Cardiac muscle cell (in vitro differentiated cells and primary cell): ENCODE results near the gene PRPF40A. TPM values are rescaled to one million over a fixed set of nuclear protein-coding genes. Genes with fewer than 3 reads are reported as not detected.

ENCODE experiments used
- DNase-seq, 2 donors: peaks; one replicate each; pipeline versions ENCODE4 v3.0.0 to v3.0.0-alpha.2; 2010 to 2017; ENCODE audit warnings: low read depth in 1 of 2, low spot score in 1 of 2
- H3K27ac ChIP-seq: fragments of 200-600 bp; sonication (generic); 2 replicates; pipeline ENCODE4 v1.5.1; 2016
- H3K27me3 ChIP-seq: fragments of 200-600 bp; sonication (generic); 2 replicates; pipeline ENCODE4 v1.6.0; 2016; ENCODE audit warnings: control low read depth
- H3K36me3 ChIP-seq: fragments of 200-600 bp; sonication (generic); 2 replicates; pipeline ENCODE4 v1.5.1; 2016; ENCODE audit warnings: control low read depth
- H3K4me1 ChIP-seq: fragments of 200-600 bp; sonication (generic); 2 replicates; pipeline ENCODE4 v1.8.1; 2017; ENCODE audit warnings: low read depth, mild to moderate bottlenecking, mixed run types
- H3K4me3 ChIP-seq: fragments of 200-600 bp; sonication (generic); 2 replicates; pipeline ENCODE4 v1.5.1; 2016; ENCODE audit warnings: mild to moderate bottlenecking
- H3K9me3 ChIP-seq: fragments of 200-600 bp; sonication (generic); 2 replicates; pipeline ENCODE4 v1.5.1; 2017; ENCODE audit warnings: low read depth, mild to moderate bottlenecking, control low read depth
- polyA plus RNA-seq: library from polyadenylated mRNA; unstranded; fragments of >200 nt; fragmentation: Nextera tagmentation; extraction: Ambion mirVana; gene quantifications from 2 replicates; pipeline ENCODE4 v1.2.1, GENCODE V29; 2016
- total RNA-seq: library from RNA; depleted of rRNA; stranded (reverse); fragments of >200 nt; gene quantifications from 2 replicates; pipeline ENCODE4 v1.2.3, GENCODE V29; 2016
- TF ChIP-seq, protein P1 (sequence below): IDR thresholded peaks from 2 replicates; pipeline ENCODE4 v1.5.1; 2012; ENCODE audit warnings: low read depth, mild to moderate bottlenecking, low read length

PRPF40A gene
- total and polyA plus RNA-seq, 2 experiments from 2014 or later, result 91.5 to 107 TPM

DNA sequence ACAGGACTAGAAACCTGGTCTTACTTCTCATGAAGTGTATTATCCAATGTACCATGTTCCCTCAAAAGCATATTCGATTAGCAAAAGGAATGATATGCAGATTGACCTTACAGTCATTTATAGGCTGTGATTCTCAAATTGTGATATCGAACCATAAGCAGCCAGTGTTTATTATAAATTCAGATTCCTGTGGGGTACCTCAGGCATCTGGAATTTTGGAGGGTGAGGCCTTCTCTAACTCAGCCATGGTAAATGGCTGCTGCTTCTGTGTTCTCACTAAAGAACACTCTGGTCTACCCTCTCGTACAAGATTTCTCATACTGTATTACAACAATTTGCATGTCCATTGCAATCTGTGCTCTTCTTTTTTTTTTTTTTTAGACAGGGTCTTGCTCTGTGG lies 84.5 kb downstream of the PRPF40A start:
- H3K36me3 ChIP-seq, result peaks cover 14% of the 10 kb centered on the region
- no peaks in the 10 kb centered on the region for H3K27me3 ChIP-seq
- no peaks in the 10 kb centered on the region for H3K9me3 ChIP-seq
- H3K27ac ChIP-seq, result no peak overlapping the region
- no peak for DNase-seq
- H3K4me1 ChIP-seq, result no peaks in the 10 kb centered on the region
- no peak overlapping the region for H3K4me3 ChIP-seq
- TF ChIP-seq, protein P1, sequence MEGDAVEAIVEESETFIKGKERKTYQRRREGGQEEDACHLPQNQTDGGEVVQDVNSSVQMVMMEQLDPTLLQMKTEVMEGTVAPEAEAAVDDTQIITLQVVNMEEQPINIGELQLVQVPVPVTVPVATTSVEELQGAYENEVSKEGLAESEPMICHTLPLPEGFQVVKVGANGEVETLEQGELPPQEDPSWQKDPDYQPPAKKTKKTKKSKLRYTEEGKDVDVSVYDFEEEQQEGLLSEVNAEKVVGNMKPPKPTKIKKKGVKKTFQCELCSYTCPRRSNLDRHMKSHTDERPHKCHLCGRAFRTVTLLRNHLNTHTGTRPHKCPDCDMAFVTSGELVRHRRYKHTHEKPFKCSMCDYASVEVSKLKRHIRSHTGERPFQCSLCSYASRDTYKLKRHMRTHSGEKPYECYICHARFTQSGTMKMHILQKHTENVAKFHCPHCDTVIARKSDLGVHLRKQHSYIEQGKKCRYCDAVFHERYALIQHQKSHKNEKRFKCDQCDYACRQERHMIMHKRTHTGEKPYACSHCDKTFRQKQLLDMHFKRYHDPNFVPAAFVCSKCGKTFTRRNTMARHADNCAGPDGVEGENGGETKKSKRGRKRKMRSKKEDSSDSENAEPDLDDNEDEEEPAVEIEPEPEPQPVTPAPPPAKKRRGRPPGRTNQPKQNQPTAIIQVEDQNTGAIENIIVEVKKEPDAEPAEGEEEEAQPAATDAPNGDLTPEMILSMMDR, result no peak

GRCh38 chr2:152630466-152630865 lies 86.8 kb downstream of the PRPF40A start:
- no peak overlapping the region for H3K4me3 ChIP-seq
- no peaks in the 10 kb centered on the region for H3K4me1 ChIP-seq
- no peak overlapping the region for H3K27ac ChIP-seq
- TF ChIP-seq, protein P1, result no peak
- peaks cover 13% of the 10 kb centered on the region for H3K36me3 ChIP-seq
- H3K9me3 ChIP-seq, result no peaks in the 10 kb centered on the region
- DNase-seq, result no peak
- H3K27me3 ChIP-seq, result no peaks in the 10 kb centered on the region

DNA sequence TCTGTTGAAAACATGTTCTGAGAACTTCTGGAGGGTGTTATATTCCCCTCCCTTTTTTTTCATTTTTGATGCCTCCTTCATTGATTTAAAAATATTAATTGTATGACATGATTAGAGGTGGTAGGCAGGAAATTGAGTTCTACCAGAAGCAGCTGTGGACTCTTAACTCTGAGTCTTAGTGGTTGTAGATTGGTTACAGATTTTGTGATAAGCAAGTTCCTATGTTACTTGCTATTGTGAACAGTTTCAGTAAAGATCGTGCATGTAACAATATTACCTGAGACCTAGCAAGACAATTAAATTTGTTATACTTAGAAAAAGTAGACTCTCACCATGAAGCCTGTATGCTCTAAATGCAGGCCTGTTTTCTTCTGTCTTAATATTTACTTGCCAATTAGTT lies 88.1 kb downstream of the PRPF40A start:
- Histone ChIP-seq H3K36me3 (peaks cover 13% of the 10 kb centered on the region), H3K4me1 (no peaks in the 10 kb centered on the region), H3K27ac (no peak overlapping the region), H3K9me3 (no peaks in the 10 kb centered on the region), H3K4me3 (no peak overlapping the region), H3K27me3 (no peaks in the 10 kb centered on the region)
- DNase-seq, result no peak
- TF ChIP-seq, protein P1, result no peak

- peaks cover 11% of the 10 kb centered on the region for H3K36me3 ChIP-seq
- no peaks in the 10 kb centered on the region for H3K4me1 ChIP-seq
- no peak overlapping the region for H3K27ac ChIP-seq
- DNase-seq, result peak; percentile 28 to 68
- H3K27me3 ChIP-seq, result no peaks in the 10 kb centered on the region
- no peak overlapping the region for H3K4me3 ChIP-seq
- TF ChIP-seq, protein P1, result peak; percentile 71
- no peaks in the 10 kb centered on the region for H3K9me3 ChIP-seq
Measured at GRCh38 chr2:152627351-152627957, 89.8 kb downstream of the PRPF40A start.

DNA sequence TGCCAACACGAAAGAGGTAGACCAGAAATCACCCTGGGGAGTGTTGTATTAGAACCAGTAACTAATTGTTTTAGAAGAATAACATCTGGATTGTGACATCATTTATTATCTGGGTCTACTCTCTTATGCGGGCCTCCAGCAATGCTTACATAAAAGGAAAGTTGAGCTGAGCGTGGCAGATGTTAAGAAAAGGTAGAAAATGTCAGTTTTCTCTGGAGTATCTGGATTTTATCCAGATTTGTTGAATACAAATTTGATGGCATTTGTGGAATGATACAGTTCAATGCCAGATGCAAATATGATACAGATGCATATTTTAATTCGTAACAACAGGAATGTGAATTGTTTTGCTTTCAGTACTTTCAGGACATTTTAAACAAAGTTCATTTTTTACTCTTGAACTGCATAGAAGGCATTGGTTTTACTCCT lies 90.3 kb downstream of the PRPF40A start:
- Histone ChIP-seq H3K27me3 (no peaks in the 10 kb centered on the region), H3K4me3 (no peak overlapping the region), H3K9me3 (no peaks in the 10 kb centered on the region), H3K4me1 (no peaks in the 10 kb centered on the region), H3K36me3 (peaks cover 6% of the 10 kb centered on the region), H3K27ac (no peak overlapping the region)
- TF ChIP-seq, protein P1, result no peak
- DNase-seq, result peak in 1 of 2 donors; percentile 28

- no peak for DNase-seq
- Histone ChIP-seq H3K9me3 (no peaks in the 10 kb centered on the region), H3K4me3 (no peak overlapping the region), H3K27me3 (no peaks in the 10 kb centered on the region), H3K36me3 (peaks cover 3% of the 10 kb centered on the region), H3K27ac (no peak overlapping the region), H3K4me1 (no peaks in the 10 kb centered on the region)
- TF ChIP-seq, protein P1, result no peak
Measured at GRCh38 chr2:152624805-152625204, 92.5 kb downstream of the PRPF40A start.
